DOHH2 (cell line): ENCODE data around the gene TFIP11.

ENCODE experiments used
- CTCF ChIP-seq: fragments of 200-600 bp; sonication (generic); IDR thresholded peaks from one replicate; pipeline ENCODE4 v1.5.1; 2014; ENCODE audit warnings: antibody characterized with exemption, mild to moderate bottlenecking, low read depth, low read length; ENCODE audit not compliant: poor library complexity, severe bottlenecking
- EZH2phosphoT487 ChIP-seq: fragments of 200-600 bp; sonication (generic); IDR thresholded peaks from 2 replicates; pipeline ENCODE4 v1.6.1; 2017; ENCODE audit warnings: borderline replicate concordance, mild to moderate bottlenecking, antibody characterized with exemption, low read length, moderate library complexity, mixed read lengths

GRCh38 chr22:26464312-26464711, 48.0 kb downstream of the TFIP11 start:
- TF ChIP-seq CTCF (no peak), EZH2phosphoT487 (no peak)
